GM20431 (cell line): ENCODE measurements around the gene MRPS16.

Experiments used
- in situ Hi-C: fragments of 300-500 bp; cut with MseI, MboI; formaldehyde crosslinking; loops from one replicate; pipeline ENCODE4 v1.15.0; 2020; ENCODE audit warnings: low sequenced_read_pairs; ENCODE audit not compliant: unreplicated experiment

The MRPS16 gene

DNA sequence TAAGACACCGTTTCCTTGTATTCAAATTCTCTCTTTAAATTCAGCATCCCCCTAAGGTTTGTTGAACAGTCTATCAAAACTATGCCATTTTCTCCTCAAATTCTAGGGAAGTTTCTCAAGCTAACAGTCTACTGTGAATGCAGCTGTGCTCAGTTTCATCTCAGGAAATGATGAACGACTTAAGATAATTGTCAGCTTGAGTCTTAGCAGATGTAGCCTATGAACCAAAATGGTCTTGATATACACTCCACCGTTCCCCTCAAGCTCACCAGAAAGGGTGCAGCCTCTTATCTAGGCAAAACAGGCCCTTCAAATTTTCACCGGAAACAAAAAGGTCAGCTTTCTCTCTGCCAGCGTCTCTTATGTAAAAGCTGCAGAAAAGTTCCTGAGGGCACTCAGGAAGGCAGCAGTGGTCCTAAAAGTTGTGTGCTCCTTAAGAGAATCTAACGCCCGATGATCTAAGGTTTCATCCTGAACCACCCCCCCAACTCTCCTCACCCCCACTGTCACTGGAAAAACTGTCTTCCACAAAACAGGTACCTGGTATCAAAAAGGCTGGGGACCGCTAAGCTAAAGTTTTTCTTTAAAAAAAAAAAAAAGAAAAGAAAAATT, 7.5 kb downstream of the MRPS16 start:
- in situ Hi-C loops: no loop called here

DNA sequence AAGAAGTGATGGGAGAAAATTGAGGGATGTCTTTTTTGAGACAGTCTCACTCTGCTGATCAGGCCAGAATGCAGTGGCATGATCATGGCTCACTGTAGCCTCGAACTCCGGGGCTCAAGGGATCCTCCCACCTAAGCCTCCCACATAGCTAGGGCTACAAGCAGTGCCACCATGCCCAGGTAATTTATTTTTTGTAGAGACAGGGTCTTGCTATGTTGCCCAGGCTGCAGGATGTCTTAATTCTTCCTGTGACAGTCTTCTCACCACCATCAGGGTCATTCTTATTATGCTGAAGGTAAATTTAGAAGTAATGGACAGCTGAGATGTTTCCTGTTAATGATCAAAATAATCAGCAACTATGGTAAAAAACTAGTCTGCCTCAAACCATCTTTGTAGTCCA, 12.5 kb downstream of the MRPS16 start:
- in situ Hi-C loops: no loop called here

DNA sequence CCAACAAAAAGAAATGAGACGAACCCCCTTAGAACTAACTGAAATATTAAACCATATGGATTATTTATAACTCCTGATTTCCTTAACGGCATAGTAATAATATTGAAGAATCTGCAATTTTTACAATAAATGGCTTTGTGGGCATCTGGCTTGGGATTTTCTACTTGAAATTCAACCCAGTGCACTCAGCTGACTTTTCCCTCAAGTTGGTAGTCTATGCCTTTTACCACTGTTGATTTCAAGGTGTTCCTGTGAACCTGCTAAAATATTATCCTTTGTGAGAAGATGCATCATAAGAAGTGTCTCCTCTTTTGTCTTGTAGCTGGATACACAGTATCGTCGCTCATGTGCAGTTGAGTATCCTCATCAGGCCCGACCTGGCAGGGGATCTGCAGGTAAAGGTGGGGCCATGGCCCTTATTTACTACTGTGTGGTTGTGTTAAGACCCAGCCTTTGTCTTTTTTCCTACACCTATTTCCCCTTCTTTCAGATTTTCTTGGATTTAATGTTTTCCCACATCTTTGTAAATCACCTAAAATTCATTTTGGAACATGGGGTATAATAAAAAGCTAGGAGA, 13.4 kb downstream of the MRPS16 start:
- in situ Hi-C loops: no loop called here

DNA sequence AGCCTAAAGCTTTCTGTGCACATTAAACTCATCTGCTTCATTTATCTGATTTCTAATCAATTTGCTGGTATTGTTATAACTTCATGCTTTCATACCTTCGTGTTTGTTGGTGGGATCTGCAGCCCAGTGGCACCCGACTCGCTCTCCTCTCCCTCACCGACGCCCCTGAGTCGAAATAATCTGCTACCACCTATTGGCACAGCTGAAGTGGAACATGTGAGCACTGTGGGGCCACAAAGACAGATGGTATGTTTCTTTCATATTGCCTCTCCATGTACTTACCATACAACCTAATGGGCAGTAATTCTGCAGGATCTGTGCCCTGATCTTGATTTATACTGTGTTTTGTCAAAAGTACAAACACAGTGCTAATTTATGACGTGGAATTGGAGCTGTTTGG, 17.7 kb downstream of the MRPS16 start:
- in situ Hi-C loops: no loop called here

DNA sequence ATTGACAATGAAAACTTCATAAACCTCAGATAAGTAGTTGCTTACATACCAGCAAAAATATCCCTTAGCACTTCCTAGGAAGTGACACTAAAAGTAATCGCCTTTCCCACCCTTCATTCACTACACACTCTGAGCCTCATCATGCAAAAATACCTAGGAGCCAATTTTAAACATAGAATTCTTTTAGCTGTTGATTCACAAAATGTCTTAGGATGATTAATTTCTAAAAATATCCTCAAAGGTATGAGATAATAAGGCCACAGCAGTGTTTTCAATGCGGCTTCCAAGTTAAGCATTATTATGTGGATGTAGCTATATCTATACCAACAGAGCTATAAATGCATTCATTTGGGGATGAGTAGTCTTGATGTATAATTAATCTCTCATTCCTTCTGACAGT, 18.6 kb downstream of the MRPS16 start:
- in situ Hi-C loops: no loop called here

- in situ Hi-C loops: no loop called here
Measured at GRCh38 chr10:73232887-73233286, 19.6 kb downstream of the MRPS16 start.

DNA sequence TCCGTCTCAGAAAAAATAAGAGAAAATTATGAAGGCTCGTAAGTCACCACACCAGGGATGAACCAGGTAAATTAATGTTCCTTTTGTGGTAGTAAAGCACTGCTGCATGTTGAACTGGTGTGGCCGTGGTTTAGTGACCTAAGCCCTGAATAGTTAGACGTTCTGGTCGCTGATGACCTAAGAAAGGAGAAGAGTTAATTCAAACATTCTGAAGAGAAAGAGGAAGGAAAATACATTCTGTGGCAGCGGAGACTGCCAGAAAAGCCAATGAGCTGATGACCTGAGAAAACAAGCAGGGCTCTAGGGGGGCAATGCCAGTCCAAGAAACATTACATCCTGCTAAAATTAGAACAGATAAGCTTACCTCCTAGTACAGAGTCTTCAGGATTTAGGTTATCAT, 22.9 kb downstream of the MRPS16 start:
- in situ Hi-C loops: no loop called here

DNA sequence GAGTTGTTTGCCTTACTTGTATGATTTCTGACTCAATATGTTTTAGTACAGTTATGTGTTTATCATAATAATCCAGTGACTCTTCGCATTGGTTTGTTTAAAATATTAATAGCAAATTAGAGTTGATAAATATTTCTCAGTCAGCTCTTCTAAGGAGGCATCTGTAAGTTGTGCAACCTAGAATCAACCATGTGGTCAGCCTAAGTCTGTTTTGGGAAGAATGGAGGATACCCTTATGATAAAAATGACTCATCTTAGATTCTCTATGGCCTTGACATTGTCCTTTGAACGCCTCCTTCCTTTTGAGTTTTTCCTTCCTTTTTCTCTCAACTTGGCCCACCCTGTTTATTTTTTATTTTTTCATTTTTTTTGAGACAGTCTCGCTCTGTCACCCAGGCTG, 24.2 kb downstream of the MRPS16 start:
- in situ Hi-C loops: no loop called here

GRCh38 chr10:73226663-73227062, 25.8 kb downstream of the MRPS16 start:
- in situ Hi-C loops: no loop called here

DNA sequence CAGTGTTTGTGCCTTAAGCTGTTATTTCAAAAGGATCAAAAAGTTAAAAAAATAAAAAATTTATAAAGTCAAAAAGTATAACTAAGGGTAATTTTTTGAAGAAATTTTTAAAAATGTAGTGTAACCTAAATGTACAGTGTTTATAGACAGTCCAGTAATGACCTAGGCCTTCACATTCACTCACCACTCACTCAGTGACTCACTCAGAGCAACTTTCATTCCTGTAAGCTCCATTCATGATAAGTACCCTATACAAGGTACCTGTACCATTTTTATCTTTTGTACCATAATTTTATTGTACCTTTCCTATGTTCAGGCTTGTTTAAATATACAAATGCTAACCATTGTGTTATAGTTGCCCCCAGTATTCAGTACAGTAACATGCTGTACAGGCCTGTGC, 26.9 kb downstream of the MRPS16 start:
- in situ Hi-C loops: no loop called here

- in situ Hi-C loops: no loop called here
Measured at GRCh38 chr10:73220989-73221388, 31.5 kb downstream of the MRPS16 start.

- in situ Hi-C loops: no loop called here
Measured at GRCh38 chr10:73219384-73219783, 33.1 kb downstream of the MRPS16 start.

GRCh38 chr10:73218431-73219191, 33.8 kb downstream of the MRPS16 start:
- in situ Hi-C loops: no loop called here

DNA sequence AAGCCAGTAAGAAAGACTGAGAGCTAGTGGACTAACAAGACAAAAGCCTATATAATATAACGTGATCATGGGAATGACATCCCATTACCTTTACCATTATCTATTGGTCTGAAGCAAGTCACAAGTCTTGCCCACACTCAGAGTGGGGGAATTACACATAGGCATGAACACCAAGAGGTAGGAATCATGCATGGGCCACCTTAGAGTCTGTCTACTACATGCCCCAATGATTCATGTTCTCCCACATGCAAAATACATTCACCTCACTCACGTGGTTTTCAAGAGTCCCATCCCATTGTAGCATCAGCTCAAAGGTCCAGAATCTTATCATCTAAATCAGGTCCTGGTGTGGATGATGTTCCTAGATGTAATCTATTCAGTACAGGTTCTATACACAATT, 34.8 kb downstream of the MRPS16 start:
- in situ Hi-C loops: no loop called here

DNA sequence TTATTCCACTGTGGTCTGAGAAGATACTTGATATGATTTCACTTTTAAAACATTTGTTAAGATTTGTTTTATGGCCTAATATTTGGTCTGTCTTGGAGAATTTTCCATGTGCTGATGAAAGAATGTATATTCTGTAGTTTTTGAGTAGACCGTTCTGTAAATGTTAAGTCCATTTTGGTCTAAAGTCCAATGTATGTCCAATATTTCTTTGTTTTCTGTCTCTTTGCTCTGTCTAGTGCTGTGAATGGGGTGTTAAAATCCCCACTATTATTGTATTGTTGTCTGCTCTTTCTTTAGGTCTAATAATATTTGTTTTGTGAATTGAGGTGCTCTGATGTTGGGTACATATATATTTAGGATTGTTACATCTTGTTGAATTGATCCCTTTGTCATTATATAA, 36.7 kb downstream of the MRPS16 start:
- in situ Hi-C loops: no loop called here

GRCh38 chr10:73211106-73211811, 41.2 kb downstream of the MRPS16 start:
- in situ Hi-C loops: no loop called here

DNA sequence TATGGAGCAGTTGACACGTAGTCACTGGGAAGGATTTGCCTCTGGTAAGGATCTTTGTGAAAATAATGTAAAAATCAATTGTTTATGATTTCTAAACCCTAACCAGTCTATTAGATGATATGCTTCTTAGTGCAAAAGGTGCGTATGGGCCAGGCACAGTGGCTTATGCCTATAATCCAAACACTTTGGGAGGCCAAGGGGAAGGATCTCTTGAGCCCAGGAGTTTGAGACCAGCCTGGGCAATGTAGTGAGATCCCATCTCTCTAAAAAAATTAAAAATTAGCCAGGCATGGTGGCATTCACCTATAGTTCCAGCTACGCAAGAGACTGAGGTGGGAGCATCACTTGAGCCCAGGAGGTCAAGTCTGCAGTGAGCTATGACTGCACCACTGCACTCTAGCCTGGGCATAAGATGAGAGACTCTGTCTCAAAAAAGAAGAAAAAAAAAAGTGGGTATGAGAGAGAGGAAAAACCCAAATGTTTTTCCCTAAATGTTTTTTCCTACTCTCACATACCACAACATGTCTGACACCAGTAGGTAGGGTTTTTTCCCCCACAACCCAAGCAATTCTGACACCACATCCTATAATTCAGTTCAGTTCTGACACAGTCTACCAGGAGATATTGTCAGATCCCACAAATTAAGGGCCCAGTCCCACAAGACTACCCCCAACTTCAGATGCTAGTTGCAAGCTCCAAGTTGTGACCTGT, 41.9 kb downstream of the MRPS16 start:
- in situ Hi-C loops: no loop called here

DNA sequence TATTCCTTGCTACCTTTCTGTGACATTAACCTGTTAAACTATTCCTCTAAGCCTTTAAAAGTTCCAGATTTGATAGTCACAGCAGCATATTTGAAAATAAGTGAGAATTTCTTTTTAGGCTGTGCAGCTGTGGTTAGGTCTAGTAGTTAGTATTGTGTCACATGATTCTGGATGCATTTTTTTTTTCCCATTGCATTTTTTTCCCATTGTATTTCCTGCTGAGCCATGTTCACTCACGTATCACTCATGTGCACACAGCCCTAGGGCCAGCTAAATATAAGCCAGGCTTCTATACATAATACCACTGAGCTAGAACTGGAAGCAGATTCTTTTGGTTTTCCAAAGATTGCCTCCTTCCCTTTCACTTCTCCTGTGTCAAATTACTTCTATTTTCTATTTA, 42.7 kb downstream of the MRPS16 start:
- in situ Hi-C loops: no loop called here

DNA sequence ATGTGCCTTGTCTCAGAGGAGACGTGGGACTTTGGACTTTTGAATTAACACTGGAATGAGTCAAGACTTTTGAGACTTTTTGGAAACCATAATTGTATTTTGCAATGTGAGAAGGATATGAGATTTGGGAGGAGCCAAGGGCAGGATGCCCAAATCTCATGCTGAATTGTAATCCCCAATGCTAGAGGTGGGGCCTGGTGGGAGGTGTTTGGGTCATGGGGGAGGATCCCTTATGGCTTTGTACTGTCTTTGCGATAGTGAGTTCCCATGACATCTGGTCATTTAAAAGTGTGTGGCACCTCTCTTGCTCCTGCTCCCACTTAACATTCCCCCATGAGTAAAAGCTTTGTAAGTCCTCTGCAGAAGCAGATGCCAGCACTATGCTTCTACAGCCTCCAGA, 44.6 kb downstream of the MRPS16 start:
- in situ Hi-C loops: no loop called here

DNA sequence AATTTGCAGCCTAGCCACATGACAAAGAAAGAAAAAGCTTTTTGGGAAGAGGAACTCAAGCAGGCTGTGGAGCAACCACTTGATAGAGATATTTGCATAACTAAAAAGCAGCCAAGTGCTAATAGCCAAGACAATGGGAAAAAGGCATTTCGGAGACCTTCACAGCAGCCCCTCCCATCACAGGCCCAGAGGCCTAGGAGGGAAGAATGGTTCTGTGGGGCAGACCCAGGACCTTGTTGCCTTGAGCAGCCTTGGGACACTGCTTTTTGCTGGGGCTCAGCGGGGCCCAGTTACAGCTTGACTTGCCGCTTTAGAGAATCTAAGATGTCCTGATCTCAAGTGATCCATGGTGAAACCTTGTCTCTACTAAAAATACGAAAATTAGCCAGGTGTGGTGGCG, 46.1 kb downstream of the MRPS16 start:
- in situ Hi-C loops: no loop called here
